Erythroblast (primary cell): Measurements from ENCODE around the gene CAMK2A.

ENCODE experiments used
- GATA1 ChIP-seq: IDR thresholded peaks from 2 replicates; pipeline ENCODE4 v1.6.1; 2011; ENCODE audit warnings: low read depth, mild to moderate bottlenecking, control low read depth, low read length, moderate library complexity
- POLR2A ChIP-seq: IDR thresholded peaks from 2 replicates; pipeline ENCODE4 v1.6.1; 2011; ENCODE audit warnings: mild to moderate bottlenecking, low read length

- no peak for TF ChIP-seq POLR2A
- no peak for TF ChIP-seq GATA1
These were observed 34.8 kb downstream of the CAMK2A start for GRCh38 chr5:150254774-150255173.
